ENCODE results near the gene SYT6.

SYT6 gene

DNA sequence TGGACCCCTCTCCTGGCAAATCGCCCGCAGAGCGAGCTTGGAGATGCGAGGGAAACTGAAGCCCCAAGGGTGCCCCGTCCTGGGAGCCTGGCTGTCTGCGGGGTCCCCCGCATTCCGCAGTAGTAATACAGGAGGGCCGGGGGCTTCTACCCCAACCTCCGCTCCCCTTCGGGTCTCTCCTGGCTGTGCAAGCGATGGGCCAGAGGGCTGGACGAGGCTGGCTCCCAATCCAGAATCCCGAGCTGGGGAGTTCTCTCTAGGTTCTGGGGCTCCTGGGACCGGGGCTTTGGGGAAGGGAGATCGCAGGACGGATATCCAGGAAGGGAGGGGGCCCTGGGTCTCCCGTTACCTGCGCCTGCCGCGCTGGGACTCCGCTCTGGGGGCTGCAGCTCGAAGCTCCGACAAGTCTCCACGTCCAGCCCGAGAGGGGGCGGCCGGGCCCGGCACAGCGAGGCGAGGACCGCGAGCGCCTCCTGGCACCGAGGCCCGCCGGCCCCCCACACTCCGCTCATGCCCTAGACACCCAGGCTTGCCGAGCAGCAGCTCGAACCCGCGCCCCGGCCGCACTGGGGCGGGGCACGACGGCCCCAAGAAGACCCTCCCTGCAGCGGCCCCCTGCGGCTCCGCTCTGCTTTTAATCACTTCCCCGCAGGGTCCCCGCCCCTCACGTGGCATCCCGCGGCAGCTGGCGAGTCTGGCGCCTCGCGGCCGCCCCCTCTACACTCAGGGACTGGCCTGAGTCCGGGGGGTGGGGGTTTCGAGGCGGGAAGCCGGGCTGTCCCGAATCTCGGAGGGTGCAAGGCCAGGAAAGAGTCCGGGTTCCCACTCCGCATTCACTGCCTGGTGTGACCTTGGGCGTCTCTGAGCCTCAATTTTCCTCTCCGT lies at the start of gene SYT6:
TSS of gene SYT6 (minus strand) at position 609 of the 885 bp plus-strand sequence. CDS start at position 512, 97 bp downstream.
- no peaks in the 10 kb centered on the region for H3F3A ChIP-seq (ENCODE audit: insufficient read depth, low read length)
- H3K27me3 ChIP-seq (replicated peaks; ENCODE audit: insufficient read depth, low read length) = no peaks in the 10 kb centered on the region
- H3K4me3 ChIP-seq (ENCODE audit: low read length) = no peak within 1 kb of the TSS

DNA sequence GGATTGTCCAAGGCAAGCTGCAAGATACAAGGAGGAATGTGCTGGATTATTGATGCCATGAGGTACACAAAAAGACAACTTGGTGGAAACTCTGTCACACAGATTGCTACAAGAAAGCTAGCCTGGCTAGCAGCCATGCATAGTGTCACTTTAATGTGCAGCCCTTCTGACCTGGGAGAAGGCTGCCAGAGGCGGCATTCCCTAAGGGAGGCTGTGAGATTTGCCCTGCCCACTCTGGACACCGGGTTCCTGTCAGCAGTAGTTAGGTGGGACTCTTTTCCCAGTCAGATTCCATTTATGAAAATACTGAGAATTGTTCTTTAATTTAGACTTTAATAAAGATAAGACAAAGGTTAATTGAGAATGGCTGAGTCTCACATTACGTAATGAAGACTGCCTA lies 47.8 kb upstream of the SYT6 start:
- Histone ChIP-seq H3K9me3 (replicated peaks; ENCODE audit: insufficient read depth, low read length) (no peaks in the 10 kb centered on the region), H3K9me2 (replicated peaks; ENCODE audit: insufficient read depth, low read length) (no peaks in the 10 kb centered on the region), H3K4me2 (ENCODE audit: low read depth, low read length) (no peak overlapping the region), H3K79me2 (ENCODE audit: low read length) (no peaks in the 10 kb centered on the region), H3K4me1 (ENCODE audit: low read length) (no peaks in the 10 kb centered on the region), H2AFZ (ENCODE audit: low read length) (no peak overlapping the region), H3K27me3 (replicated peaks; ENCODE audit: insufficient read depth, low read length) (no peaks in the 10 kb centered on the region), H3F3A (ENCODE audit: insufficient read depth, low read length) (no peaks in the 10 kb centered on the region), H3K9ac (ENCODE audit: low read length) (no peak overlapping the region), H3K27ac (ENCODE audit: low read length) (no peak overlapping the region), H4K20me1 (ENCODE audit: insufficient read depth, low read length) (no peaks in the 10 kb centered on the region), H3K36me3 (replicated peaks; ENCODE audit: insufficient read depth, low read length) (no peaks in the 10 kb centered on the region), H3K4me3 (ENCODE audit: low read length) (no peak overlapping the region)
- no peak for DNase-seq
- TF ChIP-seq EZH2 (optimal IDR thresholded peaks at IDR 0.05; ENCODE audit: low read depth, low read length) (no peak), CTCF (IDR thresholded peaks at IDR 0.05; ENCODE audit: low read length) (no peak), EZH2phosphoT487 (IDR thresholded peaks at IDR 0.05; ENCODE audit: low read length) (no peak)

More for the DNA sequence above, at the start of gene SYT6:
- Histone ChIP-seq H3K4me1 (ENCODE audit: low read length) (no peaks in the 10 kb centered on the region), H3K9ac (ENCODE audit: low read length) (no peak within 1 kb of the TSS), H3K4me2 (ENCODE audit: low read depth, low read length) (no peak within 1 kb of the TSS), H3K9me3 (replicated peaks; ENCODE audit: insufficient read depth, low read length) (no peaks in the 10 kb centered on the region), H2AFZ (ENCODE audit: low read length) (no peak within 1 kb of the TSS), H3K9me2 (replicated peaks; ENCODE audit: insufficient read depth, low read length) (no peaks in the 10 kb centered on the region), H4K20me1 (ENCODE audit: insufficient read depth, low read length) (no peaks in the 10 kb centered on the region), H3K36me3 (replicated peaks; ENCODE audit: insufficient read depth, low read length) (no peaks in the 10 kb centered on the region), H3K27ac (ENCODE audit: low read length) (no peak within 1 kb of the TSS), H3K79me2 (ENCODE audit: low read length) (no peaks in the 10 kb centered on the region)
- TF ChIP-seq EZH2phosphoT487 (IDR thresholded peaks at IDR 0.05; ENCODE audit: low read length) = no peak
- TF ChIP-seq CTCF (IDR thresholded peaks at IDR 0.05; ENCODE audit: low read length) = no peak
- TF ChIP-seq EZH2 (optimal IDR thresholded peaks at IDR 0.05; ENCODE audit: low read depth, low read length) = no peak
- no peak for DNase-seq

GRCh38 chr1:114199017-114199594 lies 45.4 kb upstream of the SYT6 start:
- Histone ChIP-seq H3K4me1 (ENCODE audit: low read length) (no peaks in the 10 kb centered on the region), H3K9me3 (replicated peaks; ENCODE audit: insufficient read depth, low read length) (no peaks in the 10 kb centered on the region), H3K27ac (ENCODE audit: low read length) (no peak overlapping the region), H4K20me1 (ENCODE audit: insufficient read depth, low read length) (no peaks in the 10 kb centered on the region), H2AFZ (ENCODE audit: low read length) (no peak overlapping the region), H3K4me2 (ENCODE audit: low read depth, low read length) (no peak overlapping the region), H3K79me2 (ENCODE audit: low read length) (no peaks in the 10 kb centered on the region), H3K36me3 (replicated peaks; ENCODE audit: insufficient read depth, low read length) (no peaks in the 10 kb centered on the region), H3K27me3 (replicated peaks; ENCODE audit: insufficient read depth, low read length) (no peaks in the 10 kb centered on the region), H3F3A (ENCODE audit: insufficient read depth, low read length) (no peaks in the 10 kb centered on the region), H3K9me2 (replicated peaks; ENCODE audit: insufficient read depth, low read length) (no peaks in the 10 kb centered on the region), H3K4me3 (ENCODE audit: low read length) (no peak overlapping the region), H3K9ac (ENCODE audit: low read length) (no peak overlapping the region)
- no peak for DNase-seq
- TF ChIP-seq EZH2phosphoT487 (IDR thresholded peaks at IDR 0.05; ENCODE audit: low read length) (no peak), EZH2 (optimal IDR thresholded peaks at IDR 0.05; ENCODE audit: low read depth, low read length) (no peak), CTCF (IDR thresholded peaks at IDR 0.05; ENCODE audit: low read length) (no peak)

All from MM.1S (cell line).